Karpas-422 (cell line): ENCODE results near the gene LMTK2. TPM values are rescaled to one million over a fixed set of nuclear protein-coding genes. Genes with fewer than 3 reads are reported as not detected.

Experiments
- DNase-seq: peaks from one replicate; pipeline ENCODE4 v3.0.0-alpha.2; 2015
- H2AFZ ChIP-seq: fragments of 200-600 bp; sonication (generic); 2 replicates; pipeline ENCODE4 v1.6.1; 2014; ENCODE audit warnings: antibody characterized with exemption, low read length, mixed read lengths
- H3K27ac ChIP-seq: fragments of 200-600 bp; sonication (generic); 2 replicates; pipeline ENCODE4 v1.5.1; 2014; ENCODE audit warnings: mild to moderate bottlenecking, low read length, moderate library complexity
- H3K27me3 ChIP-seq: fragments of 200-600 bp; sonication (generic); 2 replicates; pipeline ENCODE4 v1.6.1; 2014; ENCODE audit warnings: low read length, mixed read lengths
- H3K36me3 ChIP-seq: fragments of 200-600 bp; sonication (generic); 2 replicates; pipeline ENCODE4 v1.6.1; 2014; ENCODE audit warnings: low read length, mixed read lengths; ENCODE audit not compliant: insufficient read depth
- H3K4me1 ChIP-seq: fragments of 200-600 bp; sonication (generic); 2 replicates; pipeline ENCODE4 v1.6.1; 2014; ENCODE audit warnings: mild to moderate bottlenecking, low read length, mixed read lengths
- H3K4me2 ChIP-seq: fragments of 200-600 bp; sonication (generic); 2 replicates; pipeline ENCODE4 v1.6.1; 2014; ENCODE audit warnings: low read length, low read depth, mild to moderate bottlenecking; ENCODE audit not compliant: poor library complexity, severe bottlenecking
- H3K4me3 ChIP-seq: fragments of 200-600 bp; sonication (generic); 2 replicates; pipeline ENCODE4 v1.5.1; 2014; ENCODE audit warnings: mild to moderate bottlenecking, antibody characterized with exemption, low read length, mixed read lengths
- H3K79me2 ChIP-seq: fragments of 200-600 bp; sonication (generic); 2 replicates; pipeline ENCODE4 v1.6.1; 2014; ENCODE audit warnings: mild to moderate bottlenecking, low read length, mixed read lengths
- H3K9ac ChIP-seq: fragments of 200-600 bp; sonication (generic); 2 replicates; pipeline ENCODE4 v1.6.0; 2014; ENCODE audit warnings: low read length
- H3K9me2 ChIP-seq: fragments of 200-600 bp; sonication (generic), shearing (Covaris generic); replicated peaks from 2 replicates; pipeline ENCODE4 v1.6.0; 2014; ENCODE audit warnings: mild to moderate bottlenecking, low read length, moderate library complexity; ENCODE audit not compliant: insufficient read depth
- H3K9me3 ChIP-seq: fragments of 300-700, 200-600 bp; sonication (generic); 2 replicates; pipeline ENCODE4 v1.6.1; 2014; ENCODE audit warnings: low read length, mixed read lengths
- H4K20me1 ChIP-seq: fragments of 200-600 bp; sonication (generic); 2 replicates; pipeline ENCODE4 v1.6.1; 2014; ENCODE audit warnings: mild to moderate bottlenecking, antibody characterized with exemption, low read length, low read depth; ENCODE audit not compliant: insufficient read depth
- total RNA-seq: library from RNA; depleted of rRNA; stranded (reverse); fragments of >200 nt; shearing (Covaris generic); gene quantifications from 2 replicates; pipeline ENCODE4 v1.2.3, GENCODE V29; 2014; ENCODE audit warnings: low replicate concordance

Gene LMTK2
- total RNA-seq, 1 experiment from 2014 or later = 9.1 TPM

- Histone ChIP-seq H3K27me3 (no peaks in the 10 kb centered on the region), H2AFZ (no peak overlapping the region), H3K9me3 (no peaks in the 10 kb centered on the region), H4K20me1 (no peaks in the 10 kb centered on the region), H3K9me2 (no peaks in the 10 kb centered on the region), H3K4me3 (no peak overlapping the region), H3K79me2 (no peaks in the 10 kb centered on the region), H3K9ac (no peak overlapping the region), H3K36me3 (no peaks in the 10 kb centered on the region), H3K4me2 (no peak overlapping the region), H3K4me1 (no peaks in the 10 kb centered on the region), H3K27ac (no peak overlapping the region)
- no peak for DNase-seq
Observed at GRCh38 chr7:98090116-98090515, 16.5 kb upstream of the LMTK2 start.

GRCh38 chr7:98091061-98091460, 15.6 kb upstream of the LMTK2 start:
- H3K9ac ChIP-seq = no peak overlapping the region
- H3K27ac ChIP-seq = no peak overlapping the region
- H3K27me3 ChIP-seq = no peaks in the 10 kb centered on the region
- no peaks in the 10 kb centered on the region for H3K79me2 ChIP-seq
- no peak overlapping the region for H2AFZ ChIP-seq
- H3K9me2 ChIP-seq = no peaks in the 10 kb centered on the region
- no peaks in the 10 kb centered on the region for H3K36me3 ChIP-seq
- H4K20me1 ChIP-seq = no peaks in the 10 kb centered on the region
- no peak overlapping the region for H3K4me2 ChIP-seq
- no peaks in the 10 kb centered on the region for H3K9me3 ChIP-seq
- no peaks in the 10 kb centered on the region for H3K4me1 ChIP-seq
- H3K4me3 ChIP-seq = no peak overlapping the region
- no peak for DNase-seq

- no peak overlapping the region for H3K4me3 ChIP-seq
Observed at GRCh38 chr7:98091523-98091922, 15.1 kb upstream of the LMTK2 start.

GRCh38 chr7:98097042-98097645, 9.5 kb upstream of the LMTK2 start:
- H3K27ac ChIP-seq = no peak overlapping the region
- peaks cover 12% of the 10 kb centered on the region for H3K9me3 ChIP-seq
- no peak for DNase-seq

More at GRCh38 chr7:98091523-98091922, 15.1 kb upstream of the LMTK2 start:
- Histone ChIP-seq H4K20me1 (no peaks in the 10 kb centered on the region), H3K9me2 (no peaks in the 10 kb centered on the region), H3K79me2 (no peaks in the 10 kb centered on the region), H3K9ac (no peak overlapping the region), H2AFZ (no peak overlapping the region), H3K27me3 (no peaks in the 10 kb centered on the region), H3K27ac (no peak overlapping the region), H3K4me2 (no peak overlapping the region), H3K4me1 (no peaks in the 10 kb centered on the region), H3K36me3 (no peaks in the 10 kb centered on the region), H3K9me3 (no peaks in the 10 kb centered on the region)
- DNase-seq = no peak

GRCh38 chr7:98100088-98100487, 6.6 kb upstream of the LMTK2 start:
- H4K20me1 ChIP-seq = no peaks in the 10 kb centered on the region
- DNase-seq = no peak
- H2AFZ ChIP-seq = no peak overlapping the region
- no peaks in the 10 kb centered on the region for H3K79me2 ChIP-seq
- H3K4me1 ChIP-seq = no peaks in the 10 kb centered on the region
- no peaks in the 10 kb centered on the region for H3K36me3 ChIP-seq
- H3K9ac ChIP-seq = no peak overlapping the region
- peaks cover 15% of the 10 kb centered on the region for H3K9me3 ChIP-seq
- no peak overlapping the region for H3K4me3 ChIP-seq
- H3K27me3 ChIP-seq = 0 out of 2 replicates have a peak, but pooled peaks cover 10% of the 10 kb centered on the region
- H3K27ac ChIP-seq = no peak overlapping the region
- H3K4me2 ChIP-seq = no peak overlapping the region
- no peaks in the 10 kb centered on the region for H3K9me2 ChIP-seq

More at GRCh38 chr7:98097042-98097645, 9.5 kb upstream of the LMTK2 start:
- no peak overlapping the region for H2AFZ ChIP-seq
- no peak overlapping the region for H3K9ac ChIP-seq
- no peak overlapping the region for H3K4me3 ChIP-seq
- H3K79me2 ChIP-seq = no peaks in the 10 kb centered on the region
- H3K4me2 ChIP-seq = no peak overlapping the region
- 0 out of 2 replicates have a peak, but pooled peaks cover 9% of the 10 kb centered on the region for H3K27me3 ChIP-seq
- no peaks in the 10 kb centered on the region for H3K4me1 ChIP-seq
- H3K36me3 ChIP-seq = no peaks in the 10 kb centered on the region
- H4K20me1 ChIP-seq = no peaks in the 10 kb centered on the region
- no peaks in the 10 kb centered on the region for H3K9me2 ChIP-seq

GRCh38 chr7:98102170-98102569, 4.5 kb upstream of the LMTK2 start:
- Histone ChIP-seq H3K4me2 (no peak overlapping the region), H3K27me3 (0 out of 2 replicates have a peak, but pooled peaks cover 10% of the 10 kb centered on the region), H4K20me1 (no peaks in the 10 kb centered on the region), H3K79me2 (no peaks in the 10 kb centered on the region), H3K9me2 (no peaks in the 10 kb centered on the region), H3K4me1 (no peaks in the 10 kb centered on the region), H3K36me3 (no peaks in the 10 kb centered on the region), H3K9me3 (peaks cover 12% of the 10 kb centered on the region), H2AFZ (no peak overlapping the region), H3K27ac (no peak overlapping the region), H3K4me3 (no peak overlapping the region), H3K9ac (no peak overlapping the region)
- DNase-seq = no peak

GRCh38 chr7:98105942-98106544, 619 bp upstream of the LMTK2 start:
- no peak overlapping the region for H3K4me3 ChIP-seq
- peaks cover 24% of the 10 kb centered on the region for H3K79me2 ChIP-seq
- H3K9me3 ChIP-seq = peaks cover 5% of the 10 kb centered on the region; the same call in 1 of the 2 replicates
- no peaks in the 10 kb centered on the region for H3K9me2 ChIP-seq
- H3K36me3 ChIP-seq = no peaks in the 10 kb centered on the region
- H3K4me1 ChIP-seq = peaks cover 12% of the 10 kb centered on the region
- no peak for DNase-seq
- H4K20me1 ChIP-seq = peaks cover 28% of the 10 kb centered on the region
- H3K9ac ChIP-seq = no peak overlapping the region
- H3K27me3 ChIP-seq = 0 out of 2 replicates have a peak, but pooled peaks cover 3% of the 10 kb centered on the region
- H2AFZ ChIP-seq = no peak overlapping the region
- H3K27ac ChIP-seq = no peak overlapping the region
- no peak overlapping the region for H3K4me2 ChIP-seq

- H2AFZ ChIP-seq = peak overlapping the region; percentile 100; the same call in 1 of the 2 replicates
- H3K27ac ChIP-seq = no peak overlapping the region
- peaks cover 24% of the 10 kb centered on the region for H3K79me2 ChIP-seq
- H3K9me2 ChIP-seq = no peaks in the 10 kb centered on the region
- peak overlapping the region; percentile 99 for H3K4me3 ChIP-seq
- peaks cover 1% of the 10 kb centered on the region; the same call in 1 of the 2 replicates for H3K9me3 ChIP-seq
- no peaks in the 10 kb centered on the region for H3K27me3 ChIP-seq
- peaks cover 39% of the 10 kb centered on the region for H4K20me1 ChIP-seq
- H3K9ac ChIP-seq = peak overlapping the region; percentile 98
- peak overlapping the region; percentile 100 for H3K4me2 ChIP-seq
- DNase-seq = peak; percentile 57
- peaks cover 12% of the 10 kb centered on the region for H3K4me1 ChIP-seq
- H3K36me3 ChIP-seq = no peaks in the 10 kb centered on the region
Observed at GRCh38 chr7:98107313-98107721, 655 bp downstream of the LMTK2 start.
